Activated naive CD4-positive, alpha-beta T cell treated with anti-CD3 and anti-CD28 coated beads, Interleukin-2, amount 50 U/mL, for 24 hours (primary cell): ENCODE data around the gene JAKMIP2.

Source experiments
- H3K27ac Mint-ChIP-seq: one replicate; pipeline ENCODE4 v1.8.0; 2021; ENCODE audit warnings: mild to moderate bottlenecking, mixed read lengths
- H3K27me3 Mint-ChIP-seq: one replicate; pipeline ENCODE4 v1.8.0; 2021; ENCODE audit warnings: mixed read lengths
- H3K36me3 Mint-ChIP-seq: one replicate; pipeline ENCODE4 v1.8.0; 2021; ENCODE audit warnings: mixed read lengths
- H3K4me1 Mint-ChIP-seq: one replicate; pipeline ENCODE4 v1.8.0; 2021; ENCODE audit warnings: mixed read lengths
- H3K4me3 Mint-ChIP-seq: one replicate; pipeline ENCODE4 v1.8.0; 2021; ENCODE audit warnings: mild to moderate bottlenecking, mixed read lengths
- H3K9me3 Mint-ChIP-seq: one replicate; pipeline ENCODE4 v1.8.0; 2021; ENCODE audit warnings: mixed read lengths

The JAKMIP2 gene

DNA sequence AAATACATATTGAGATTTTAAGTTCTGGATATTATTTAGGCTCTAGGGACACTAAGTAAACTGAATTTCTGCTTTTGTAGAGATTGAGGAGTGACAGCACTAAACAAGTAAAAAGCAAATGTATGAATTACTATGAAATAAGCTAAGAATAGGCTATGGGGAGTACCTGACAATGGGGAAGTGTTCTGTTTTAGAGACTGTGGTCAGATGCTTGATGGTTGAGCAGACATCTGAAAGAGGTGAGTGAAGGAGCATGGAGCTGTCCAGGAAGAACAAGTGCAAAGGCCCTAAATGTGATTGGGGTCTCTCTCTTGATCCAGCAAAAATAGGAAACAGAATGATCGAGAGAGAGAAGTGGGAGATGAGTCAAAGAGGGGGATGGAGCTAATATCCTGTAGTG, 111.7 kb downstream of the JAKMIP2 start:
- Mint-ChIP-seq H3K27ac (no peak overlapping the region), H3K9me3 (no peaks in the 10 kb centered on the region), H3K4me1 (no peaks in the 10 kb centered on the region), H3K36me3 (no peaks in the 10 kb centered on the region), H3K4me3 (no peak overlapping the region), H3K27me3 (no peaks in the 10 kb centered on the region)

DNA sequence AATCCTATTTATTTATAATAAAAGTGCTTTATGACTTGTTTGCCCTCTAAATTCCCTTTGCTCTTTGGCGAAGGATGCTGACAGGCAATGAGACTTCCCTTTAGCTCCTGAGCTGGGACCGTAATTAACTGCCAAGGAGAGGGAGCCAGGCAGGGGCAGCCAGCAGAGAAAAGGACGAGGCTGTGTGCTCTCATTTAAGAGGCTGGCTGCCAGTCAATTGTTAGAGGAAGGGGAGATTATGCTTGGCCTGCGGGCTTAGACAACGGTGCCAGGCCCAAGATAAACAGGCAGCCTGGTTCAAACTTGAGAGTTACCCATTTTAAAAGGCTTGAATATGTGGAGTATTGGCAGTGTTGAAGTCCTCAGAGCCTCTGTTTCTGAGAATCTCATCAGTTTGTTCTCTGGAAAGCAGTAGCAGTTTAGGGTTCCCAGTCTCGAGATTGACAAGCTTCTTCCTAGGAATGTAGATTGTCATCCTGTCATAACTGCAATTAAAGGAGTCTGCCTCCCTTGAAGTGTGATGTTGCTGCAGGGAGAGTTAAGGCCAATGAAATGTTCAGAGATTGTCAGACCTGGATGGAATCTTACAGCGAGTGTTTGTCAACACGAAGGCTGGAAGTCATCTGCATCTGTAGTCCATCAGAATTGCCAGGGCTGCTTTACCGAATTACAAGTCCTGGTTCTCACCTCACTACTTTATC, 113.2 kb downstream of the JAKMIP2 start:
- Mint-ChIP-seq H3K27ac (no peak overlapping the region), H3K36me3 (no peaks in the 10 kb centered on the region), H3K4me3 (no peak overlapping the region), H3K27me3 (no peaks in the 10 kb centered on the region), H3K9me3 (no peaks in the 10 kb centered on the region), H3K4me1 (no peaks in the 10 kb centered on the region)

DNA sequence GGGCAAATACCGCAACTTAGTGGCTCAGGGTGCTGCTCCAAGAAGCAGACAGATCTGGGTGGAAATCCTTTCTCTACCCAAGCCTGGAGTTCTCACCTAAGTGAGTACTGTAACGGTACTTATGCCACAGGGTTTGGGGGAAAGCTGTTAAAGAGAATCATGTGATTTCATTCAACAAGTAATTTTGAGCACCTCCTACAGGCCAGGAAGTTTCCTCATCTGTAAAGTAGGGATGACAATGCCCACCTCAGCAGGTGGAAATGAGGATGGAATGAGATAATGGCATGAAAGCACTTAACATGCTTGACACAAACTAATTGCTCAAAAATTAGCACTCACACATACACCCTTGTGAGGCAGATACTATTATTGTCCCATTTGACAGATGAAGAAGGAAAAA, 114.1 kb downstream of the JAKMIP2 start:
- no peaks in the 10 kb centered on the region for H3K36me3 Mint-ChIP-seq

DNA sequence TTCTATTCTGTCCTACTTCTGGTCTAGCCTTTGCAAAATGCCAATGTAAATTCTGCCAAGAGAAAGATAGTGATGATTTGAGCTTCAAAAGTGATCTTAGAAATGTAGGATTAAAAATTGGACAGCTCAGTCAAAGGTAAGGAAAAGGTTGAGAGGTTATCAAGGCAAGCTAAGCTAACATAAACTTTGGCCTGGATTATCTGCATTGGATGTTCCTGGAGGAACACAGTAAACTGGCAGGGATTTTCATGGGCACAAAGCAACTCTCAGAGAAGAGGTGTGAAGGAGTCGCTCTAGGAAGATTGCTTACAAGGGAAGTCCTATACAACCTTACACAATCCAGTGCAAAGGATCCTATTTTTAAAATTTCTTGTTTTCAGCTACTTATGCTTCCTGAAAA, 115.2 kb downstream of the JAKMIP2 start:
- Mint-ChIP-seq H3K4me1 (no peaks in the 10 kb centered on the region), H3K36me3 (no peaks in the 10 kb centered on the region), H3K27me3 (no peaks in the 10 kb centered on the region), H3K9me3 (no peaks in the 10 kb centered on the region), H3K4me3 (no peak overlapping the region), H3K27ac (no peak overlapping the region)

More for the DNA sequence above, 114.1 kb downstream of the JAKMIP2 start:
- no peaks in the 10 kb centered on the region for H3K27me3 Mint-ChIP-seq
- H3K27ac Mint-ChIP-seq, result no peak overlapping the region
- no peaks in the 10 kb centered on the region for H3K9me3 Mint-ChIP-seq
- no peak overlapping the region for H3K4me3 Mint-ChIP-seq
- H3K4me1 Mint-ChIP-seq, result no peaks in the 10 kb centered on the region

DNA sequence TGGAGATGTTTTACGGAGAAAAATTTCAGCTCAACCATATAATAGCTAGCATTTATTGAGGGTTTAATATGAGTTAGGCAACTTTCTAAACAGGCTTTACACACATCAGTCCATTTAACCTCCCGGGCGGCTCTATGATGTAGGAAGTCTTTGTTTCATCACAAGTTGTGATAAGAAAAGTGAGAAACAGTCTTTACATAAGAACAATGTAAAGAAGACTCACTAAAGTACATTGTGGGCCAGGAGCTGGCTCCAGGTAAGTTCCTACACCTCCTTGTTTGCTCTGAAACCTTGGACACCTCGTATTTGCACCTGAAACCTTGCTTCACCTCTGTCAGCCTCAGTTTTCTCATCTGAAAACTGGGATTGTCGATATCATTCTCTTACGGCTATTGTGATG, 116.1 kb downstream of the JAKMIP2 start:
- H3K4me3 Mint-ChIP-seq, result no peak overlapping the region
- H3K27ac Mint-ChIP-seq, result no peak overlapping the region
- no peaks in the 10 kb centered on the region for H3K4me1 Mint-ChIP-seq
- H3K36me3 Mint-ChIP-seq, result peaks cover 2% of the 10 kb centered on the region
- no peaks in the 10 kb centered on the region for H3K9me3 Mint-ChIP-seq
- no peaks in the 10 kb centered on the region for H3K27me3 Mint-ChIP-seq

DNA sequence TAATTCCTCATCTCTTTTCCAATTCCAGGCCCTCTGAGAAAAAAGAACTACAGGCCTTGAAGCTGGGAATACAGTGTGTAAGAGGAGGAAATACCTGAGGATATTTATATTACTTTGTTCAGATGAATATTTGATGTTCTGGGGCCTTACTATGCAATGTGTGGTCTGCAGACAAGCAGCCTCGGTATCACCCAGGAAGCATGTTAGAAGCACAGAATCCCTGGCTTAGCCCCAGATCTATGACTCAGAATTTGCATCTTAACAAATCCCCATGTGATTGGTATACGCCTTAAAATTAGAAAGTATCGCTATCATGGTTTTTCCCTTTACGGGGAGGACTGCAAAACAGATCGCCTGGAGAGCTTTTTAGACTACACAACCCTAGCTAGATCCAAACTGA, 121.0 kb downstream of the JAKMIP2 start:
- H3K27me3 Mint-ChIP-seq, result no peaks in the 10 kb centered on the region
- no peaks in the 10 kb centered on the region for H3K4me1 Mint-ChIP-seq
- no peak overlapping the region for H3K27ac Mint-ChIP-seq
- no peak overlapping the region for H3K4me3 Mint-ChIP-seq
- peaks cover 6% of the 10 kb centered on the region for H3K36me3 Mint-ChIP-seq
- no peaks in the 10 kb centered on the region for H3K9me3 Mint-ChIP-seq

DNA sequence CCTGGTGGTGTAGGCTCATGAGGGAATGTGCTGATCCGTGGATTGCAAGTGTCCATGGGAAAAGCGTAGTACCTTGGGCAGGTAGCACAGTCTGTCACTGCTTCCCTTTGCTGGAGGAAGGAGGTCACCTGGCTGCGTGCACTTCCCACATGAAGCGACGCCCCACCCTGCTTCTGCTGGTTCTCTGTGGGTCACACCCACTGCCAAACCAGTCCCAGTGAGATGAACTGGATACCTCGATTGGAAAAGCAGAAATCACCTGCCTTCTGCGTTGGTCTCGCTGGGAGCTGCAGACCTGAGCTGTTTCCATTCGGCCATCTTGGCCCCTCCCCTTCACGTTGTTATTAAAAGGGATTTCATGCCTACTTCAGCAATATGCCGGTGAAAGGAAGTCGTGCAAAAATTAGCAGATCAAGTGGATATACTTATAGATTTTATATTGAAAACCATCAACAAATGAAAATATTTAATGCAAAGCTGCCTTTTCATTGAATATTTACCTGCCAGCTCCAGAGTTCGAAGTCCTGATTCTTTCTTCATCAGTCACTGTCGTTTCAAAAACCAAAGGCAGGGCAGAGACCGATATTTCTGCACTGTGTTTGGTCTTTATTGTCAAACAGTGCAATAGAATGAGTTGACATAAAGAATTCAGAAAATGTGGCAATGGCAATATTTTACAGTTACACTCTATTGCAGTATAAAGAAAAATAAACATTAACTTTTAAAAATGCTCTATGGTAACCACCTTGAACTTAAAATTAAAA, 123.2 kb downstream of the JAKMIP2 start:
- no peaks in the 10 kb centered on the region for H3K4me1 Mint-ChIP-seq
- H3K36me3 Mint-ChIP-seq, result peaks cover 6% of the 10 kb centered on the region
- no peak overlapping the region for H3K27ac Mint-ChIP-seq
- no peaks in the 10 kb centered on the region for H3K9me3 Mint-ChIP-seq
- H3K4me3 Mint-ChIP-seq, result no peak overlapping the region
- no peaks in the 10 kb centered on the region for H3K27me3 Mint-ChIP-seq

DNA sequence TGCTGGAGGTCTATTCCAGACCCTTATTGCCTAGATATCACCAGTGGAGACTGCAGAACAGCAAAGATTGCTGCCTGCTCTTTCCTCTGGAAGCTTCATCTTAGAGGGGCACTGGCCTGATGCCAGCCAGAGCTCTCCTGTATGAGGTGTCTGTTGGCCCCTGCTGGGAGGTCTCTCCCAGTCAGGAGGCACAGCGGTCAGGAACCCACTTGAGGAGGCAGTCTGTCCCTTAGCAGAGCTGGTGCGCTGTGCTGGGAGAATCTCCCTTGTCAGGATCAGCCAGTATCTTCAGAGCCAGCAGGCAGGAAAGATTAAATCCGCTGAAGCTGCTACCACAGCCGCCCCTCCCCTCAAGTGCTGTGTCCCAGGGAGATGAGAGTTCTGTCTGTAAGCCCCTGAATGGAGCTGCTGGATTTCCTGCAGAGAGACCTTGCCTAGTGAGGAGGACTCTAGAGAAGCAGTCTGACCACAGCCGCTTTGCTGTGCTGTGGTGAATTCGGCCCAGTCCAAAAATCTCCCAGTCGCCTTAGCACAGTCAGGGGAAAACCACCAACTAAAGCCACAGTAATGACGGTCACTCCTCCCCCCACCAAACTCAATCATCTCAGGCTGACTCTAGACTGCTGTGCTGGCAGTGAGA, 124.1 kb downstream of the JAKMIP2 start:
- Mint-ChIP-seq H3K4me1 (no peaks in the 10 kb centered on the region), H3K27me3 (no peaks in the 10 kb centered on the region), H3K36me3 (peaks cover 6% of the 10 kb centered on the region), H3K27ac (no peak overlapping the region), H3K9me3 (no peaks in the 10 kb centered on the region), H3K4me3 (no peak overlapping the region)

DNA sequence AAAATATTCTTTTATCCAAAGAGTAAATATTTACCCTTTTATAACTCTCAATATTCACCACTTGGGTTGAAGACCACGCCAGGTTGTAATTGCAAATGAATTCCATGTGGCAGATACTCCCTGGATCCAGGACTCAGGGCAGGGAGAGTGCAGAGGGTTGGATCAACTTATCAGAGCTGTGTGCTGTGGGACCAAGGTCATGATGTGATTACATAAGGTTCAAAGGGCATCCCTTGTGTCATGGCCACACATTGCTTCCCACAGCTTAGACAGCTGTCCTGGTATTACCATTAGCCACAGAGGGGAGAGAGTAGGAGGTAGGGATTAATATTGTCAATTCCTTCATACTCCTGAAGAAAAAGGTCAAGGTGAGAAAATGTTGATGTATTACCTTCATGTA, 133.9 kb downstream of the JAKMIP2 start:
- no peak overlapping the region for H3K27ac Mint-ChIP-seq

DNA sequence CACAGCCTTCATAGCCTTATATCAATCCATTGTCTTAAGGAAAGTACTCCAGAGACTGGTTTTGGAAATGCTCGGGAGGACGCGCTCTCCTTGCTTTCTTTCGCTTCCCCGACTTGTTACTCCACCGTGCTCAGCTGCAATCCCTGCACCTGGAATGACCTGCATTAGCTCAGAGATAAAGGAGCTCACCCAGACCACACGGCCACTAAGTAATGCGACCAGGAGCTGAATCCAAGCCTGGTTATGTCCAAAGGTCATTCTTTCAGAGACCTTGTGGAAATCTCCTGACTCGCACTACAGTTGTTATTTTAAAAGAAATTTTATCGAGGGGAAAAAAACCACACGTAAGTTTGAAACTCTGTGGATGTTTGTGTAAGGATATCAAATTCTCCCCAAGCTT, 137.3 kb downstream of the JAKMIP2 start:
- H3K36me3 Mint-ChIP-seq, result peaks cover 2% of the 10 kb centered on the region
- no peaks in the 10 kb centered on the region for H3K27me3 Mint-ChIP-seq
- H3K27ac Mint-ChIP-seq, result no peak overlapping the region
- no peak overlapping the region for H3K4me3 Mint-ChIP-seq
- no peaks in the 10 kb centered on the region for H3K4me1 Mint-ChIP-seq
- no peaks in the 10 kb centered on the region for H3K9me3 Mint-ChIP-seq

More for the DNA sequence above, 133.9 kb downstream of the JAKMIP2 start:
- H3K27me3 Mint-ChIP-seq, result no peaks in the 10 kb centered on the region
- peaks cover 2% of the 10 kb centered on the region for H3K36me3 Mint-ChIP-seq
- no peaks in the 10 kb centered on the region for H3K4me1 Mint-ChIP-seq
- H3K9me3 Mint-ChIP-seq, result no peaks in the 10 kb centered on the region
- H3K4me3 Mint-ChIP-seq, result no peak overlapping the region

DNA sequence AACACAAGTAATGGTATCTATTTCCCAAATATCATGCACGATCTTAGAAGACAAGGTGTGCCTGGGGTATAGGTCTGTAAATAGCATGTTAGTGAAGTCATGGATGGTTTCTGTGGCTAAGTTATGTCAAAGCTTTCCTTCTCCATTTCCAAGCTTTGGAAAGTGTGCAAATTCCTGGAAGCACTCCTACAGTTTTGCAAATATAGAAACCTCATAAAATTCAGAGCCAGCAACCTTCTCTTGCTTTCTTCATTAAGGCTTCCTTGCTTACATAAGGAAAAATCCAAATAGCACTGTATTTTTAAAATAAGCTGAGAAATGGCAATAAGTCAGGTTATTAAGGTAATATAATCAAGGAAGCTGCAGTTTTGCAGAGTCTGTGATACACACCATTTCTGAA, 138.1 kb downstream of the JAKMIP2 start:
- Mint-ChIP-seq H3K27ac (no peak overlapping the region), H3K36me3 (peaks cover 2% of the 10 kb centered on the region), H3K9me3 (no peaks in the 10 kb centered on the region), H3K4me1 (no peaks in the 10 kb centered on the region), H3K4me3 (no peak overlapping the region), H3K27me3 (no peaks in the 10 kb centered on the region)

DNA sequence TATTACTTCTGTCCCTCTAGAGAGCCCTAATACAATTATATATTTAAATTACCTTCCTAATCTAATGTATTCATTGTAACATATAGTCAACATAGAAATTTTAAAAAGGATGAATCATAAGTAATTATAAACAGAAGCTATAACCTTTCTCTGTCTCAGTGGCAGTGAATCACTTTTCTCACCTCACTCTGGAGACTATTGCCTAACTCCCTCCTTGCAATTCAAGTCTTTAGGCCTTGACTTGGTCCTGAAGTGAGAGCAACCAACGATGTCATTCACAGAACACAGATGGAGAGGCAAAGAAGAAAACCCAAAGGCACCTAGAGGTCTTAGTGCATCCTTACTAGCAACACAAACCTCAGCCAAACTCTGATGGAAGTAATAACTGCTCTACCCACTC, 139.4 kb downstream of the JAKMIP2 start:
- Mint-ChIP-seq H3K4me3 (no peak overlapping the region), H3K4me1 (no peaks in the 10 kb centered on the region), H3K36me3 (peaks cover 2% of the 10 kb centered on the region), H3K9me3 (no peaks in the 10 kb centered on the region), H3K27me3 (no peaks in the 10 kb centered on the region), H3K27ac (no peak overlapping the region)

DNA sequence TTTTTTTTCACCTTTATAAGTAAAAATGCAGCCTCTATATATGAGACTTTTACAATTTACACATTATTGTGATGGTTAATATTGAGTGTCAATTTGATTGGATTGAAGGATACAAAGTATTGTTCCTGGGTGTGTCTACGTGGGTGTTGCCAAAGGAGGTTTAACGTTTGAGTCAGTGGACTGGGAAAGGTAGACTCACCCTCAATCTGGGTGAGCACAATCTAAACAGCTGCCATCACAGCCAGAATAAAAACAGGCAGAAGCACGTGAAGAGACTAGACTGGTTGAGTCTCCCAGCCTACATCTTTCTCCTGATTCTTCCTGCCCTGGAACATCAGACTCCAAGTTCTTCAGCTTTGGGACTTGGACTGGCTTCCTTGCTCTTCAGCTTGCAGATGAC, 139.9 kb downstream of the JAKMIP2 start:
- peaks cover 2% of the 10 kb centered on the region for H3K36me3 Mint-ChIP-seq
- H3K4me1 Mint-ChIP-seq, result no peaks in the 10 kb centered on the region
- no peaks in the 10 kb centered on the region for H3K27me3 Mint-ChIP-seq
- H3K27ac Mint-ChIP-seq, result no peak overlapping the region
- no peaks in the 10 kb centered on the region for H3K9me3 Mint-ChIP-seq
- no peak overlapping the region for H3K4me3 Mint-ChIP-seq

DNA sequence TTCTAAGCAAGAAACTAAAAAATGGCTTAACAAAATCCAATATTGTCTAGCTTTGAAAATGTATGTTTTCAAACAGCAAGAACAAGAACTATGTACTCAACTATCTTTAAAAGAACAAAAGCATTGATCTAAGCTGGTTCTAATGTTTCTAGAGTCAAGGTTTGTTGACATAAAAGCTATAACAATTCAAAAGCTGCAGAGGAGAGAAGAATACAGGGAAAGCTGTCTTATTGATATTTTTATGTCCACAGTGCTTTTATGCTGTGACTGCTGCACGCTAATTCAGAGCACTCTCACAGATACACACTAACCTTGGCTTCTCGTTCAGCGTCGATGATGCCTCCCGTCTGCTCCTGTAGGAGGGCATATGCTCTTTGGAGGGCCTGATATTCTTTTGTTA, 143.2 kb downstream of the JAKMIP2 start:
- Mint-ChIP-seq H3K9me3 (no peaks in the 10 kb centered on the region), H3K4me3 (no peak overlapping the region), H3K36me3 (peaks cover 2% of the 10 kb centered on the region)

DNA sequence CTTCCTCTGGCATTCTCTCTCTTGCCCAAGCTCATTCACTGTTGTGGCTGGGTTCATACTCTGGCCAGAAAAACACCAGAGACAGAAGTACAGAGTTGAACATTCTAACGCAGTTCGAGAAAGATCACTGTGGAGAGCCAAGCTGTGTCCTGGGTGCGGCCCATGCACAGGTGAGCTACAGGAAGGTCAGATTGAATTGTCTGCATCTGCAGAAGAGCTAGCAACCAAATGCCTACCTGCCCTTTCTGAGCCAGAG, 145.9 kb downstream of the JAKMIP2 start:
- no peaks in the 10 kb centered on the region for H3K4me1 Mint-ChIP-seq
- H3K4me3 Mint-ChIP-seq, result no peak overlapping the region
- H3K9me3 Mint-ChIP-seq, result no peaks in the 10 kb centered on the region
- H3K27ac Mint-ChIP-seq, result no peak overlapping the region
- H3K27me3 Mint-ChIP-seq, result no peaks in the 10 kb centered on the region
- H3K36me3 Mint-ChIP-seq, result no peaks in the 10 kb centered on the region

More for the DNA sequence above, 143.2 kb downstream of the JAKMIP2 start:
- Mint-ChIP-seq H3K27ac (no peak overlapping the region), H3K27me3 (no peaks in the 10 kb centered on the region), H3K4me1 (no peaks in the 10 kb centered on the region)

DNA sequence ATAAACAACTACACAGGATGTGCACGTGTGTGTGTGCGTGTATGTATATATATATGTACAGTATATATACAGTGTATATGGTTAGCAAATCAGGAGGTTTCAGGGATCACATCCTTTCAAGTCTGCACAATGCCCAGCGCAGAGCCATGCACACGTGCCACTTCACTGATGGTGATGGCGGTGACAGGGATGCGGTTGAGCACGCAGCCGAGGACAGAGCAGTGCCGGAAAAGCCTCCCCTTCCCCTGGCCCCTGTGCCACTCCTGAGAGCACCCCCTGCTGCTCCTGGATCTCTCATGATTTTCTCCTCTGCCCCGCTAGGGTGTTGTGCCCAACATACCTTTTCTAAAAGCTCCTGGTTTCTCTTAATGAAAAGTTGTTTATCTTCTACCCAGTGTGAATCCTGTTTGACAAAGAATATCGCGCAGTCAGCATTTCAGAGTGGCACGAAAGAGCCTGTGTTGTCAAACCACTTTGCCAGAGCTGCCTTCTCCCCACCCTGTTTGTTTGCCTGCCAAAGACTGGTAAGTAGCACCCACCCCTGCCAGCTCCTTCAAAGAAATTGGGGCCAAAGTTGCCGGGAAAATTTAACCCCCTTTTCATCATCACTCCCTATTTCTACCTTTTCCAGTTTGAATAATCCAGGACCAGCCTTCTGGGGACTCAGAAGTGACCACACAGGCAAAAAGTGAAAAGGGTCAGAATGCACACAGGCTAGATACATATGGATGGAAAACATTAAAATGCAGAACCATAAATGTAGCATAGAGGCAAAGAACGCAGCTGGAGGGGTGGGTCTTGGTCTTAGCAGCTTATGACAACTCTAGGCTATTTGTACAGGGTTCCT, 146.4 kb downstream of the JAKMIP2 start:
- H3K4me3 Mint-ChIP-seq, result no peak overlapping the region
- no peaks in the 10 kb centered on the region for H3K4me1 Mint-ChIP-seq
- no peak overlapping the region for H3K27ac Mint-ChIP-seq
- H3K9me3 Mint-ChIP-seq, result no peaks in the 10 kb centered on the region
- no peaks in the 10 kb centered on the region for H3K36me3 Mint-ChIP-seq
- no peaks in the 10 kb centered on the region for H3K27me3 Mint-ChIP-seq
